Hepatocyte (in vitro differentiated cells): ENCODE results near the gene SH2B2. TPM values are rescaled to one million over a fixed set of nuclear protein-coding genes. Genes with fewer than 3 reads are reported as not detected.
A peak's percentile ranks its signal among the peaks of the same experiment; 100 is the strongest.

Source experiments
- DNase-seq: peaks from one replicate; pipeline ENCODE4 v3.0.0-alpha.2; 2016; ENCODE audit warnings: low spot score
- H2AFZ ChIP-seq: fragments of 200-600 bp; sonication (generic); 2 replicates; pipeline ENCODE4 v1.6.0; 2016; ENCODE audit warnings: antibody characterized with exemption, mild to moderate bottlenecking
- H3K27ac ChIP-seq: fragments of 200-600 bp; sonication (generic); 2 replicates; pipeline ENCODE4 v1.5.1; 2016; ENCODE audit warnings: mild to moderate bottlenecking
- H3K27me3 ChIP-seq: fragments of 200-600 bp; sonication (generic); 2 replicates; pipeline ENCODE4 v1.6.1; 2016
- H3K36me3 ChIP-seq: fragments of 200-600 bp; sonication (generic); replicated peaks from 2 replicates; pipeline ENCODE4 v1.5.1; 2016; ENCODE audit warnings: low read depth; ENCODE audit not compliant: insufficient read depth
- H3K4me1 ChIP-seq: fragments of 200-600 bp; sonication (generic); 2 replicates; pipeline ENCODE4 v1.5.1; 2016; ENCODE audit warnings: mild to moderate bottlenecking, moderate library complexity; ENCODE audit not compliant: insufficient read depth
- H3K4me2 ChIP-seq: fragments of 200-600 bp; sonication (generic); 2 replicates; pipeline ENCODE4 v1.6.0; 2016
- H3K4me3 ChIP-seq: fragments of 200-600 bp; sonication (generic); 2 replicates; pipeline ENCODE4 v1.5.1; 2016; ENCODE audit warnings: mild to moderate bottlenecking
- H3K79me2 ChIP-seq: fragments of 200-600 bp; sonication (generic); 2 replicates; pipeline ENCODE4 v1.6.0; 2017; ENCODE audit warnings: mild to moderate bottlenecking
- H3K9me2 ChIP-seq: fragments of 200-600 bp; sonication (generic); replicated peaks from 2 replicates; pipeline ENCODE4 v1.6.0; 2017; ENCODE audit warnings: mild to moderate bottlenecking; ENCODE audit not compliant: insufficient read depth
- H3K9me3 ChIP-seq: fragments of 200-600 bp; sonication (generic); 2 replicates; pipeline ENCODE4 v1.5.1; 2016; ENCODE audit warnings: low read depth, mild to moderate bottlenecking
- H4K20me1 ChIP-seq: fragments of 200-600 bp; sonication (generic); 2 replicates; pipeline ENCODE4 v1.6.0; 2016; ENCODE audit warnings: mild to moderate bottlenecking; ENCODE audit not compliant: insufficient read depth, poor library complexity, severe bottlenecking
- EZH2 ChIP-seq: fragments of 200-600 bp; sonication (generic); IDR thresholded peaks from 2 replicates; pipeline ENCODE4 v1.6.1; 2016; ENCODE audit warnings: antibody characterized with exemption, mild to moderate bottlenecking, borderline replicate concordance
- EZH2phosphoT487 ChIP-seq: fragments of 200-600 bp; sonication (generic); IDR thresholded peaks from one replicate; pipeline ENCODE4 v1.6.1; 2018; ENCODE audit warnings: antibody characterized with exemption, mild to moderate bottlenecking, low read depth, moderate library complexity; ENCODE audit not compliant: unreplicated experiment, severe bottlenecking
- WGBS: methylation state at CpG from one replicate; pipeline ENCODE4 v1.1.6; 2016; ENCODE audit warnings: low lambda C conversion rate; ENCODE audit errors: missing lambda C conversion rate; 5-methylcytosine and 5-hydroxymethylcytosine counted together
- polyA plus RNA-seq: library from polyadenylated mRNA; unstranded; fragments of >200 nt; fragmentation: Nextera tagmentation; extraction: Ambion mirVana; gene quantifications from 2 replicates; pipeline ENCODE4 v1.2.1, GENCODE V29; 2016
- total RNA-seq: library from RNA; depleted of rRNA; stranded (reverse); fragments of >200 nt; gene quantifications from 2 replicates; pipeline ENCODE4 v1.2.3, GENCODE V29; 2014
- TF ChIP-seq, protein P1 (sequence below): fragments of 200-600 bp; sonication (generic); IDR thresholded peaks from 2 replicates; pipeline ENCODE4 v1.5.1; 2016; ENCODE audit warnings: antibody characterized with exemption, mild to moderate bottlenecking; ENCODE audit not compliant: poor library complexity

SH2B2 gene
- total and polyA plus RNA-seq, 2 experiments from 2014 or later: 3.2 to 7.1 TPM

DNA sequence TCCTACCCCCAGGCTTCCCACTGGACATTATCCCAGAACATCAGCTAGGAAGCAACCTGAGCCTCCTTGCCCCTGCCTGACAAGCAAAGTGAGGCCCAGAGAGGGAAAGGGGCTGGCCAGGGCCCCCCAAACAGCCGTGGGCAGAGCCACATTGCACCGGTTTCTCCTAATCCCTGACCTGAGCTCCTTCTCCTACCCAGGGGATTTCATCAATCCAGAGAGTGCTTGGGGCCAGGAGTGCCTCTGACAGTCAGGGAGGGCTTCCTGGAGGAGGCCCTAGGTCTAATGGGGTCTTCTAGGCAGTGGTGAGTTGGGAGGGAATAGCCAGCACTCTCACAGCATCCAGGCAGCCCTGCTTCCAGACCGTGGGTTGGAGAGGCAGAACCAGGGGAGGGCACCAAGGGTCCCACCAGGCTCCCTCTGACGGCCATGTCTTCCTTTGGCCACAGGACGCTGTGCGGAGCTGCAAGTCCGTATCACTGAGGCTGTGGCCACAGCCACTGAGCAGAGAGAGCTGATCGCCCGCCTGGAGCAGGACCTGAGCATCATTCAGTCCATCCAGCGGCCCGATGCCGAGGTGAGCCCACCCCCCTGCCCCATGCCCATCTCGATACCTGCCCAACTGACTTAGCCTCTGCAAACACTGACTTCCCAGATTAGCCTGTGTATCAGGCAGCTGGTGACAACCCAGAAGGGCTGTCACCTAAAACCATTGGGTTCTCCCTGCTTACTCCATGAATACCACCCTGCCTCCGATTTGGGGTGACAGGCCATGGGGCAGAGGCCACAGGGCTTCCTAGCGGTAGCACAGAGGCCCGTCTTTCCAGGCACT lies 13.5 kb upstream of the SH2B2 start:
- Histone ChIP-seq H3K9me2 (no peaks in the 10 kb centered on the region), H3K4me3 (no peak overlapping the region), H3K9me3 (no peaks in the 10 kb centered on the region), H3K4me1 (peaks cover 2% of the 10 kb centered on the region), H3K27me3 (no peaks in the 10 kb centered on the region), H3K36me3 (no peaks in the 10 kb centered on the region), H3K27ac (peak overlapping the region; percentile 60), H3K4me2 (no peak overlapping the region), H3K79me2 (no peaks in the 10 kb centered on the region), H4K20me1 (no peaks in the 10 kb centered on the region), H2AFZ (no peak overlapping the region)
- no peak for DNase-seq
- WGBS: 89% methylated on average over 13 of the region's 16 CpGs
- TF ChIP-seq, protein P1, sequence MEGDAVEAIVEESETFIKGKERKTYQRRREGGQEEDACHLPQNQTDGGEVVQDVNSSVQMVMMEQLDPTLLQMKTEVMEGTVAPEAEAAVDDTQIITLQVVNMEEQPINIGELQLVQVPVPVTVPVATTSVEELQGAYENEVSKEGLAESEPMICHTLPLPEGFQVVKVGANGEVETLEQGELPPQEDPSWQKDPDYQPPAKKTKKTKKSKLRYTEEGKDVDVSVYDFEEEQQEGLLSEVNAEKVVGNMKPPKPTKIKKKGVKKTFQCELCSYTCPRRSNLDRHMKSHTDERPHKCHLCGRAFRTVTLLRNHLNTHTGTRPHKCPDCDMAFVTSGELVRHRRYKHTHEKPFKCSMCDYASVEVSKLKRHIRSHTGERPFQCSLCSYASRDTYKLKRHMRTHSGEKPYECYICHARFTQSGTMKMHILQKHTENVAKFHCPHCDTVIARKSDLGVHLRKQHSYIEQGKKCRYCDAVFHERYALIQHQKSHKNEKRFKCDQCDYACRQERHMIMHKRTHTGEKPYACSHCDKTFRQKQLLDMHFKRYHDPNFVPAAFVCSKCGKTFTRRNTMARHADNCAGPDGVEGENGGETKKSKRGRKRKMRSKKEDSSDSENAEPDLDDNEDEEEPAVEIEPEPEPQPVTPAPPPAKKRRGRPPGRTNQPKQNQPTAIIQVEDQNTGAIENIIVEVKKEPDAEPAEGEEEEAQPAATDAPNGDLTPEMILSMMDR: no peak
- TF ChIP-seq EZH2: no peak
- no peak for TF ChIP-seq EZH2phosphoT487

GRCh38 chr7:102273749-102274712 lies 12.6 kb upstream of the SH2B2 start:
- peak; percentile 79 for DNase-seq
- H4K20me1 ChIP-seq: no peaks in the 10 kb centered on the region

GRCh38 chr7:102275123-102275703 lies 11.5 kb upstream of the SH2B2 start:
- WGBS: 93% methylated on average over 10 of the region's 10 CpGs
- H3K9me3 ChIP-seq: no peaks in the 10 kb centered on the region
- no peak for TF ChIP-seq EZH2
- TF ChIP-seq, protein P1: no peak
- TF ChIP-seq EZH2phosphoT487: no peak

More at GRCh38 chr7:102273749-102274712, 12.6 kb upstream of the SH2B2 start:
- H3K4me1 ChIP-seq: peaks cover 2% of the 10 kb centered on the region
- H3K9me2 ChIP-seq: no peaks in the 10 kb centered on the region
- TF ChIP-seq EZH2: no peak
- TF ChIP-seq, protein P1: no peak
- no peak for TF ChIP-seq EZH2phosphoT487
- no peak overlapping the region for H3K4me3 ChIP-seq
- no peak overlapping the region for H3K4me2 ChIP-seq
- WGBS: 82% methylated on average over 21 of the region's 23 CpGs
- no peak overlapping the region for H2AFZ ChIP-seq
- no peaks in the 10 kb centered on the region for H3K36me3 ChIP-seq
- H3K79me2 ChIP-seq: no peaks in the 10 kb centered on the region
- H3K27me3 ChIP-seq: no peaks in the 10 kb centered on the region
- H3K27ac ChIP-seq: peak overlapping the region; percentile 60
- H3K9me3 ChIP-seq: no peaks in the 10 kb centered on the region

More at GRCh38 chr7:102275123-102275703, 11.5 kb upstream of the SH2B2 start:
- H3K9me2 ChIP-seq: no peaks in the 10 kb centered on the region
- DNase-seq: no peak
- H3K36me3 ChIP-seq: no peaks in the 10 kb centered on the region
- no peaks in the 10 kb centered on the region for H3K27me3 ChIP-seq
- H3K79me2 ChIP-seq: no peaks in the 10 kb centered on the region
- H3K4me1 ChIP-seq: peaks cover 2% of the 10 kb centered on the region
- H2AFZ ChIP-seq: no peak overlapping the region
- no peak overlapping the region for H3K27ac ChIP-seq
- H3K4me2 ChIP-seq: no peak overlapping the region
- H3K4me3 ChIP-seq: no peak overlapping the region
- no peaks in the 10 kb centered on the region for H4K20me1 ChIP-seq
